WTC11 (cell line): ENCODE results near the gene SLC1A7. TPM values are rescaled to one million over a fixed set of nuclear protein-coding genes. Genes with fewer than 3 reads are reported as not detected.

Source experiments
- ATAC-seq: fragments of 200-7000 bp; cut with Tn5 transposase; 2 replicates; pipeline ENCODE4 v1.10.0; 2021; ENCODE audit warnings: mild to moderate bottlenecking, moderate library complexity
- CTCF ChIA-PET: fragments of 300-600 bp; sonication (Branson Sonifier 250); formaldehyde crosslinking; loops from one replicate; lab custom pipeline; 2021; ENCODE audit warnings: antibody characterized with exemption; lab: Charles Lee
- POLR2A ChIA-PET: fragments of 350-600 bp; sonication (Branson Sonifier 250); formaldehyde crosslinking; loops from one replicate; lab custom pipeline; 2021; ENCODE audit warnings: antibody characterized with exemption; lab: Charles Lee
- DNase-seq: peaks from one replicate; pipeline ENCODE4 v3.0.0; 2021; ENCODE audit warnings: low spot score
- H3K27ac Mint-ChIP-seq: 2 replicates; pipeline ENCODE4 v1.8.0; 2021; ENCODE audit warnings: mixed read lengths
- H3K27me3 Mint-ChIP-seq: 2 replicates; pipeline ENCODE4 v1.8.0; 2021; ENCODE audit warnings: low read depth, mild to moderate bottlenecking, moderate library complexity, mixed read lengths
- H3K36me3 Mint-ChIP-seq: 2 replicates; pipeline ENCODE4 v1.8.0; 2021; ENCODE audit warnings: mixed read lengths
- H3K4me1 Mint-ChIP-seq: 2 replicates; pipeline ENCODE4 v1.8.0; 2022; ENCODE audit warnings: mixed read lengths
- H3K4me3 Mint-ChIP-seq: 2 replicates; pipeline ENCODE4 v1.8.0; 2021; ENCODE audit warnings: mild to moderate bottlenecking, moderate library complexity, mixed read lengths
- H3K9me3 Mint-ChIP-seq: 2 replicates; pipeline ENCODE4 v1.8.0; 2021; ENCODE audit warnings: mixed read lengths
- ESRRA ChIP-seq: sonication (generic); formaldehyde crosslinking; IDR thresholded peaks from 2 replicates; pipeline ENCODE4 v1.8.1; 2022; ENCODE audit warnings: mild to moderate bottlenecking, missing genetic modification reagents, borderline replicate concordance
- ETV6 ChIP-seq: sonication (generic); formaldehyde crosslinking; IDR thresholded peaks from 2 replicates; pipeline ENCODE4 v1.8.1; 2022; ENCODE audit warnings: mild to moderate bottlenecking, missing genetic modification reagents
- GABPB1 ChIP-seq: sonication (generic); formaldehyde crosslinking; IDR thresholded peaks from 2 replicates; pipeline ENCODE4 v1.8.1; 2023; ENCODE audit warnings: mild to moderate bottlenecking, missing genetic modification reagents
- IRF2 ChIP-seq: sonication (generic); formaldehyde crosslinking; IDR thresholded peaks from 2 replicates; pipeline ENCODE4 v1.8.0; 2022; ENCODE audit warnings: low read depth, missing genetic modification reagents, borderline replicate concordance
- NFATC4 ChIP-seq: fragments of 250-450 bp; sonication (Bioruptor Pico); IDR thresholded peaks from 2 replicates; pipeline ENCODE4 v1.9.0; 2021; ENCODE audit warnings: mild to moderate bottlenecking
- PRRX2 ChIP-seq: fragments of 250-450 bp; sonication (Bioruptor Pico); IDR thresholded peaks from 2 replicates; pipeline ENCODE4 v1.8.0; 2021; ENCODE audit warnings: mild to moderate bottlenecking
- ZNF121 ChIP-seq: sonication (generic); formaldehyde crosslinking; IDR thresholded peaks from 2 replicates; pipeline ENCODE4 v1.8.0; 2023; ENCODE audit warnings: missing genetic modification reagents
- ZNF263 ChIP-seq: sonication (generic); formaldehyde crosslinking; IDR thresholded peaks from 2 replicates; pipeline ENCODE4 v1.8.1; 2022; ENCODE audit warnings: low read depth, mild to moderate bottlenecking, moderate library complexity, missing genetic modification reagents
- ZNF317 ChIP-seq: sonication (generic); formaldehyde crosslinking; IDR thresholded peaks from 2 replicates; pipeline ENCODE4 v1.8.1; 2023; ENCODE audit warnings: low read depth, mild to moderate bottlenecking, moderate library complexity, missing genetic modification reagents, borderline replicate concordance
- ZNF416 ChIP-seq: fragments of 250-450 bp; sonication (Bioruptor Pico); IDR thresholded peaks from 2 replicates; pipeline ENCODE4 v1.9.0; 2021; ENCODE audit warnings: mild to moderate bottlenecking, inconsistent platforms
- total RNA-seq: library from RNA; stranded (reverse); gene quantifications from 3 replicates; pipeline ENCODE4 v1.2.3, GENCODE V29; 2021
- TF ChIP-seq, protein P1 (sequence below): sonication (generic); formaldehyde crosslinking; IDR thresholded peaks from 2 replicates; pipeline ENCODE4 v1.8.0; 2022; ENCODE audit warnings: missing genetic modification reagents
- TF ChIP-seq, protein P2 (sequence below): sonication (generic); formaldehyde crosslinking; IDR thresholded peaks from 2 replicates; pipeline ENCODE4 v1.8.1; 2022; ENCODE audit warnings: low read depth, mild to moderate bottlenecking, moderate library complexity, missing genetic modification reagents, borderline replicate concordance
- TF ChIP-seq, protein P3 (sequence below): fragments of 250-450 bp; sonication (Bioruptor Pico); IDR thresholded peaks from 2 replicates; pipeline ENCODE4 v1.9.0; 2021; ENCODE audit warnings: mild to moderate bottlenecking, borderline replicate concordance
- TF ChIP-seq, protein P4 (sequence below): fragments of 250-450 bp; sonication (Bioruptor Pico); IDR thresholded peaks from 2 replicates; pipeline ENCODE4 v1.9.0; 2021; ENCODE audit warnings: mild to moderate bottlenecking
- TF ChIP-seq, protein P5 (sequence below): sonication (generic); formaldehyde crosslinking; IDR thresholded peaks from 2 replicates; pipeline ENCODE4 v1.8.0; 2023; ENCODE audit warnings: missing genetic modification reagents
- TF ChIP-seq, protein P6 (sequence below): sonication (generic); formaldehyde crosslinking; IDR thresholded peaks from 2 replicates; pipeline ENCODE4 v1.8.1; 2023; ENCODE audit warnings: mild to moderate bottlenecking, missing genetic modification reagents, moderate library complexity
- TF ChIP-seq, protein P7 (sequence below): sonication (generic); formaldehyde crosslinking; IDR thresholded peaks from 2 replicates; pipeline ENCODE4 v1.8.1; 2022; ENCODE audit warnings: mild to moderate bottlenecking, moderate library complexity, missing genetic modification reagents
- TF ChIP-seq, protein P8 (sequence below): fragments of 250-450 bp; sonication (Bioruptor Pico); IDR thresholded peaks from 2 replicates; pipeline ENCODE4 v1.9.0; 2021; ENCODE audit warnings: moderate library complexity, mild to moderate bottlenecking, inconsistent platforms, borderline replicate concordance

Gene SLC1A7
- total RNA-seq, 1 experiment from 2014 or later, result not detected

DNA sequence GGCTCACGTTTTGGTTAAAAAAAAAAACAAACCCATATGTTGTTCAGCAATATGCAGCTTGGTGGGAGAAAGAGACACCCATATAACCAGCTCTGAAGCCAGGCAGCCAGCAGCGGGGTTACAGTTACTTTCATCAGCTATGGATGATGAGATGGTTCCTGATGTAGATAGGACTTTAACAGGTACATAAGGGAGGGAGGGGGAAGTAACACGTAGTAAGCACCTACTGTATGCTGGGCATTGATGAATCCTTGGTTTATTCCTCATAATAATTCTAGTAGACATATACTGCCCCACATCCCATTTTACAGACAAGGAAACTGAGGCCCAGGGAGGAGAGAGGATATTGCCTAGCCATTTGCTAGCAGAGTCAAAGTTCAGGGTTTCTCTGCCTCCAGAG, 2.0 kb downstream of the SLC1A7 start (continued):
- TF ChIP-seq, protein P1, sequence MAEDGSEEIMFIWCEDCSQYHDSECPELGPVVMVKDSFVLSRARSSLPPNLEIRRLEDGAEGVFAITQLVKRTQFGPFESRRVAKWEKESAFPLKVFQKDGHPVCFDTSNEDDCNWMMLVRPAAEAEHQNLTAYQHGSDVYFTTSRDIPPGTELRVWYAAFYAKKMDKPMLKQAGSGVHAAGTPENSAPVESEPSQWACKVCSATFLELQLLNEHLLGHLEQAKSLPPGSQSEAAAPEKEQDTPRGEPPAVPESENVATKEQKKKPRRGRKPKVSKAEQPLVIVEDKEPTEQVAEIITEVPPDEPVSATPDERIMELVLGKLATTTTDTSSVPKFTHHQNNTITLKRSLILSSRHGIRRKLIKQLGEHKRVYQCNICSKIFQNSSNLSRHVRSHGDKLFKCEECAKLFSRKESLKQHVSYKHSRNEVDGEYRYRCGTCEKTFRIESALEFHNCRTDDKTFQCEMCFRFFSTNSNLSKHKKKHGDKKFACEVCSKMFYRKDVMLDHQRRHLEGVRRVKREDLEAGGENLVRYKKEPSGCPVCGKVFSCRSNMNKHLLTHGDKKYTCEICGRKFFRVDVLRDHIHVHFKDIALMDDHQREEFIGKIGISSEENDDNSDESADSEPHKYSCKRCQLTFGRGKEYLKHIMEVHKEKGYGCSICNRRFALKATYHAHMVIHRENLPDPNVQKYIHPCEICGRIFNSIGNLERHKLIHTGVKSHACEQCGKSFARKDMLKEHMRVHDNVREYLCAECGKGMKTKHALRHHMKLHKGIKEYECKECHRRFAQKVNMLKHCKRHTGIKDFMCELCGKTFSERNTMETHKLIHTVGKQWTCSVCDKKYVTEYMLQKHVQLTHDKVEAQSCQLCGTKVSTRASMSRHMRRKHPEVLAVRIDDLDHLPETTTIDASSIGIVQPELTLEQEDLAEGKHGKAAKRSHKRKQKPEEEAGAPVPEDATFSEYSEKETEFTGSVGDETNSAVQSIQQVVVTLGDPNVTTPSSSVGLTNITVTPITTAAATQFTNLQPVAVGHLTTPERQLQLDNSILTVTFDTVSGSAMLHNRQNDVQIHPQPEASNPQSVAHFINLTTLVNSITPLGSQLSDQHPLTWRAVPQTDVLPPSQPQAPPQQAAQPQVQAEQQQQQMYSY (CRISPR knock-in tag), result no peak
- TF ChIP-seq GABPB1 (CRISPR knock-in tag) (no peak), ETV6 (CRISPR knock-in tag) (no peak)

DNA sequence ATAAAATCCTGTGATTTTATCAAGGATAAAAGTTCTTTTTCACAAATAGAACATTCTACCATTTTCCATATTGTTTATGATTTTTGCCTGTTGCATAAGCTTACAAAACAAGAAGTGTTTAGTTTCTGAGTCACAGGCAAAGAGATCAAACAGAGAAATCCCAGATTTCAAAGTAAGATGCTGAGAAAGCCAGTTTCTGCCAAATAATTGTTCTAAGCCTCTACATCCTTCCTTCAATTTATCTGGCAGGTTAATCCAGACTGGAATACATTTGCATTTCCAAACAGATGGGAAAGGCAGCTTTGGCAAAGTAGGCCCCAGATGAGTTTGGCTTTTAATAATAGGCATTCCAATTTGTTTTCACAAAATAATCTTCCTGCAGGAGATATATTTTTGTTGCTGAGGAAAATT, 2.5 kb downstream of the SLC1A7 start:
- Mint-ChIP-seq H3K36me3 (peaks cover 15% of the 10 kb centered on the region), H3K4me3 (no peak overlapping the region)
- TF ChIP-seq ZNF416 (no peak), ZNF317 (CRISPR knock-in tag) (no peak), ESRRA (CRISPR knock-in tag) (no peak), ZNF263 (no peak), GABPB1 (CRISPR knock-in tag) (no peak), ZNF121 (CRISPR knock-in tag) (no peak), PRRX2 (CRISPR knock-in tag) (no peak), NFATC4 (CRISPR knock-in tag) (no peak), IRF2 (no peak)
- TF ChIP-seq, protein P2, sequence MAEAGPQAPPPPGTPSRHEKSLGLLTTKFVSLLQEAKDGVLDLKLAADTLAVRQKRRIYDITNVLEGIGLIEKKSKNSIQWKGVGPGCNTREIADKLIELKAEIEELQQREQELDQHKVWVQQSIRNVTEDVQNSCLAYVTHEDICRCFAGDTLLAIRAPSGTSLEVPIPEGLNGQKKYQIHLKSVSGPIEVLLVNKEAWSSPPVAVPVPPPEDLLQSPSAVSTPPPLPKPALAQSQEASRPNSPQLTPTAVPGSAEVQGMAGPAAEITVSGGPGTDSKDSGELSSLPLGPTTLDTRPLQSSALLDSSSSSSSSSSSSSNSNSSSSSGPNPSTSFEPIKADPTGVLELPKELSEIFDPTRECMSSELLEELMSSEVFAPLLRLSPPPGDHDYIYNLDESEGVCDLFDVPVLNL (CRISPR knock-in tag), result no peak
- TF ChIP-seq, protein P3, sequence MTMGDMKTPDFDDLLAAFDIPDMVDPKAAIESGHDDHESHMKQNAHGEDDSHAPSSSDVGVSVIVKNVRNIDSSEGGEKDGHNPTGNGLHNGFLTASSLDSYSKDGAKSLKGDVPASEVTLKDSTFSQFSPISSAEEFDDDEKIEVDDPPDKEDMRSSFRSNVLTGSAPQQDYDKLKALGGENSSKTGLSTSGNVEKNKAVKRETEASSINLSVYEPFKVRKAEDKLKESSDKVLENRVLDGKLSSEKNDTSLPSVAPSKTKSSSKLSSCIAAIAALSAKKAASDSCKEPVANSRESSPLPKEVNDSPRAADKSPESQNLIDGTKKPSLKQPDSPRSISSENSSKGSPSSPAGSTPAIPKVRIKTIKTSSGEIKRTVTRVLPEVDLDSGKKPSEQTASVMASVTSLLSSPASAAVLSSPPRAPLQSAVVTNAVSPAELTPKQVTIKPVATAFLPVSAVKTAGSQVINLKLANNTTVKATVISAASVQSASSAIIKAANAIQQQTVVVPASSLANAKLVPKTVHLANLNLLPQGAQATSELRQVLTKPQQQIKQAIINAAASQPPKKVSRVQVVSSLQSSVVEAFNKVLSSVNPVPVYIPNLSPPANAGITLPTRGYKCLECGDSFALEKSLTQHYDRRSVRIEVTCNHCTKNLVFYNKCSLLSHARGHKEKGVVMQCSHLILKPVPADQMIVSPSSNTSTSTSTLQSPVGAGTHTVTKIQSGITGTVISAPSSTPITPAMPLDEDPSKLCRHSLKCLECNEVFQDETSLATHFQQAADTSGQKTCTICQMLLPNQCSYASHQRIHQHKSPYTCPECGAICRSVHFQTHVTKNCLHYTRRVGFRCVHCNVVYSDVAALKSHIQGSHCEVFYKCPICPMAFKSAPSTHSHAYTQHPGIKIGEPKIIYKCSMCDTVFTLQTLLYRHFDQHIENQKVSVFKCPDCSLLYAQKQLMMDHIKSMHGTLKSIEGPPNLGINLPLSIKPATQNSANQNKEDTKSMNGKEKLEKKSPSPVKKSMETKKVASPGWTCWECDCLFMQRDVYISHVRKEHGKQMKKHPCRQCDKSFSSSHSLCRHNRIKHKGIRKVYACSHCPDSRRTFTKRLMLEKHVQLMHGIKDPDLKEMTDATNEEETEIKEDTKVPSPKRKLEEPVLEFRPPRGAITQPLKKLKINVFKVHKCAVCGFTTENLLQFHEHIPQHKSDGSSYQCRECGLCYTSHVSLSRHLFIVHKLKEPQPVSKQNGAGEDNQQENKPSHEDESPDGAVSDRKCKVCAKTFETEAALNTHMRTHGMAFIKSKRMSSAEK (CRISPR knock-in tag), result no peak
- TF ChIP-seq, protein P4, sequence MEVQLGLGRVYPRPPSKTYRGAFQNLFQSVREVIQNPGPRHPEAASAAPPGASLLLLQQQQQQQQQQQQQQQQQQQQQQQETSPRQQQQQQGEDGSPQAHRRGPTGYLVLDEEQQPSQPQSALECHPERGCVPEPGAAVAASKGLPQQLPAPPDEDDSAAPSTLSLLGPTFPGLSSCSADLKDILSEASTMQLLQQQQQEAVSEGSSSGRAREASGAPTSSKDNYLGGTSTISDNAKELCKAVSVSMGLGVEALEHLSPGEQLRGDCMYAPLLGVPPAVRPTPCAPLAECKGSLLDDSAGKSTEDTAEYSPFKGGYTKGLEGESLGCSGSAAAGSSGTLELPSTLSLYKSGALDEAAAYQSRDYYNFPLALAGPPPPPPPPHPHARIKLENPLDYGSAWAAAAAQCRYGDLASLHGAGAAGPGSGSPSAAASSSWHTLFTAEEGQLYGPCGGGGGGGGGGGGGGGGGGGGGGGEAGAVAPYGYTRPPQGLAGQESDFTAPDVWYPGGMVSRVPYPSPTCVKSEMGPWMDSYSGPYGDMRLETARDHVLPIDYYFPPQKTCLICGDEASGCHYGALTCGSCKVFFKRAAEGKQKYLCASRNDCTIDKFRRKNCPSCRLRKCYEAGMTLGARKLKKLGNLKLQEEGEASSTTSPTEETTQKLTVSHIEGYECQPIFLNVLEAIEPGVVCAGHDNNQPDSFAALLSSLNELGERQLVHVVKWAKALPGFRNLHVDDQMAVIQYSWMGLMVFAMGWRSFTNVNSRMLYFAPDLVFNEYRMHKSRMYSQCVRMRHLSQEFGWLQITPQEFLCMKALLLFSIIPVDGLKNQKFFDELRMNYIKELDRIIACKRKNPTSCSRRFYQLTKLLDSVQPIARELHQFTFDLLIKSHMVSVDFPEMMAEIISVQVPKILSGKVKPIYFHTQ (CRISPR knock-in tag), result no peak
- TF ChIP-seq, protein P5, sequence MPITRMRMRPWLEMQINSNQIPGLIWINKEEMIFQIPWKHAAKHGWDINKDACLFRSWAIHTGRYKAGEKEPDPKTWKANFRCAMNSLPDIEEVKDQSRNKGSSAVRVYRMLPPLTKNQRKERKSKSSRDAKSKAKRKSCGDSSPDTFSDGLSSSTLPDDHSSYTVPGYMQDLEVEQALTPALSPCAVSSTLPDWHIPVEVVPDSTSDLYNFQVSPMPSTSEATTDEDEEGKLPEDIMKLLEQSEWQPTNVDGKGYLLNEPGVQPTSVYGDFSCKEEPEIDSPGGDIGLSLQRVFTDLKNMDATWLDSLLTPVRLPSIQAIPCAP (CRISPR knock-in tag), result no peak
- TF ChIP-seq, protein P6, sequence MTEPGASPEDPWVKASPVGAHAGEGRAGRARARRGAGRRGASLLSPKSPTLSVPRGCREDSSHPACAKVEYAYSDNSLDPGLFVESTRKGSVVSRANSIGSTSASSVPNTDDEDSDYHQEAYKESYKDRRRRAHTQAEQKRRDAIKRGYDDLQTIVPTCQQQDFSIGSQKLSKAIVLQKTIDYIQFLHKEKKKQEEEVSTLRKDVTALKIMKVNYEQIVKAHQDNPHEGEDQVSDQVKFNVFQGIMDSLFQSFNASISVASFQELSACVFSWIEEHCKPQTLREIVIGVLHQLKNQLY (CRISPR knock-in tag), result no peak
- TF ChIP-seq, protein P7, sequence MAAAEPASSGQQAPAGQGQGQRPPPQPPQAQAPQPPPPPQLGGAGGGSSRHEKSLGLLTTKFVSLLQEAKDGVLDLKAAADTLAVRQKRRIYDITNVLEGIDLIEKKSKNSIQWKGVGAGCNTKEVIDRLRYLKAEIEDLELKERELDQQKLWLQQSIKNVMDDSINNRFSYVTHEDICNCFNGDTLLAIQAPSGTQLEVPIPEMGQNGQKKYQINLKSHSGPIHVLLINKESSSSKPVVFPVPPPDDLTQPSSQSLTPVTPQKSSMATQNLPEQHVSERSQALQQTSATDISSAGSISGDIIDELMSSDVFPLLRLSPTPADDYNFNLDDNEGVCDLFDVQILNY, result no peak
- TF ChIP-seq, protein P8, sequence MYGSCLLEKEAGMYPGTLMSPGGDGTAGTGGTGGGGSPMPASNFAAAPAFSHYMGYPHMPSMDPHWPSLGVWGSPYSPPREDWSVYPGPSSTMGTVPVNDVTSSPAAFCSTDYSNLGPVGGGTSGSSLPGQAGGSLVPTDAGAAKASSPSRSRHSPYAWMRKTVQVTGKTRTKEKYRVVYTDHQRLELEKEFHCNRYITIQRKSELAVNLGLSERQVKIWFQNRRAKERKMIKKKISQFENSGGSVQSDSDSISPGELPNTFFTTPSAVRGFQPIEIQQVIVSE (CRISPR knock-in tag), result no peak
- TF ChIP-seq, all 79 proteins: peak for 0
- H3K27me3 Mint-ChIP-seq, result no peaks in the 10 kb centered on the region; the same call in 1 of the 2 replicates
- 0 out of 2 replicates have a peak, but pooled peaks cover 7% of the 10 kb centered on the region for H3K4me1 Mint-ChIP-seq
- ATAC-seq (no peak), DNase-seq (no peak)
- CTCF ChIA-PET, result no interaction called here
- H3K9me3 Mint-ChIP-seq, result peaks cover 19% of the 10 kb centered on the region
- POLR2A ChIA-PET, result no interaction called here
- no peak overlapping the region for H3K27ac Mint-ChIP-seq
